Gastrocnemius medialis (tissue), 4 donors: ENCODE measurements around the gene CDKN2D. TPM values are rescaled to one million over a fixed set of nuclear protein-coding genes. Genes with fewer than 3 reads are reported as not detected.

Experiments used
- ATAC-seq, 2 donors: fragments of 150-250 bp; one replicate each; pipeline ENCODE4 v1.9.1; 2016
- DNase-seq, 2 donors: peaks; one replicate each; pipeline ENCODE4 v3.0.0-alpha.2; 2019
- H3K27ac ChIP-seq, 4 donors: fragments of 200-600 bp; sonication (generic); 1 replicate in 1 of 4; 2 replicates in 3 of 4; pipeline ENCODE4 v1.5.1; 2016 to 2018; ENCODE audit warnings: mild to moderate bottlenecking in 2 of 4, moderate library complexity in 1 of 4
- H3K27me3 ChIP-seq, 3 donors: fragments of 200-600 bp; sonication (generic) in 2 of 3; 1 replicate in 1 of 3; 2 replicates in 2 of 3; pipeline versions ENCODE4 v1.5.1 to v1.6.0; 2016 to 2019; ENCODE audit warnings: mild to moderate bottlenecking in 1 of 3, moderate library complexity in 1 of 3
- H3K36me3 ChIP-seq, 2 donors: fragments of 200-600 bp; sonication (generic) in 1 of 2; one replicate each; pipeline ENCODE4 v1.5.1; 2017 to 2018
- H3K4me1 ChIP-seq, 2 donors: fragments of 200-600 bp; sonication (generic) in 1 of 2; one replicate each; pipeline ENCODE4 v1.5.1; 2016 to 2017; ENCODE audit warnings: mild to moderate bottlenecking in 2 of 2
- H3K4me3 ChIP-seq, 4 donors: fragments of 200-600 bp; sonication (generic) in 3 of 4; 1 replicate in 1 of 4; 2 replicates in 3 of 4; pipeline ENCODE4 v1.5.1; 2016 to 2019; ENCODE audit warnings: mild to moderate bottlenecking in 2 of 4
- H3K9me3 ChIP-seq, 3 donors: fragments of 200-600 bp; sonication (generic) in 2 of 3; 1 replicate in 1 of 3; 2 replicates in 2 of 3; pipeline ENCODE4 v1.5.1; 2016 to 2019
- POLR2A ChIP-seq, 2 donors: fragments of 450-650 bp; IDR thresholded peaks; one replicate each; pipeline ENCODE4 v1.6.1; 2017; ENCODE audit warnings: antibody characterized with exemption in 2 of 2, mild to moderate bottlenecking in 2 of 2, moderate library complexity in 2 of 2
- in situ Hi-C, 4 donors: fragments of 200-750 bp; cut with MboI; loops; one replicate each; pipeline versions ENCODE4 v1.15.0 to v1.8.0; 2017; ENCODE audit warnings: low sequenced_read_pairs in 4 of 4
- intact Hi-C: fragments of 100-400 bp; cut with DNase I; formaldehyde crosslinking; loops from one replicate; pipeline ENCODE4 v1.15.1; 2023; ENCODE audit warnings: low total_unique reads
- total RNA-seq, 4 donors: library from RNA; depleted of rRNA; stranded (reverse); fragments of >200 nt; gene quantifications; one replicate each; pipeline versions ENCODE4 v1.1.0 to v1.2.3, GENCODE V29; 2016
- TF ChIP-seq, protein P1 (sequence below), 5 experiments: fragments of 450-650 bp in 3 of 5; fragments of 200-600 bp in 2 of 5; sonication (generic) in 2 of 5; IDR thresholded peaks in 4 of 5; conservative IDR thresholded peaks in 1 of 5; 1 replicate in 4 of 5; 2 replicates in 1 of 5; pipeline ENCODE4 v1.5.1; 2016 to 2019; ENCODE audit warnings: antibody characterized with exemption in 5 of 5, mild to moderate bottlenecking in 3 of 5, moderate library complexity in 3 of 5

The CDKN2D gene
- total RNA-seq, 4 donors from 2014 or later = 7.3 to 18.1 (median 13.4) TPM

DNA sequence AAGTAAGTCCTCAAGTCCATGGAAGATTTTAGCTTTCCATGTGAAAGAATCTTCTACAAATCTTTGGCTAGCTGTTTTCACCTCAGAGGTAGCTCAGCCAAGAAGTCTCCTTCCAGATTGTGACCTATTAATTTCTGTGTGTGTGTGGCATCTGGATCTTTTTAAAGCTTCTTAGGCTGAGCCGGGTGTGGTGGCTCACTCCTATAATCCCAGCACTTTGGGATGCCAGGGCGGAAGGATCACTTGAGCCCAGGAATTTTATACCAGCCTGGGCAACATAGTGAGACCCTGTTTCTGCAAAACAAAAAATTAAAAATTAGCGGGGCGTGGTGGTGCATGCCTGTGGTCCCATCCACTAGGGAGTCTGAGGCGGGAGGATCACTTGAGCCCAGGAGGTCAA, 43.1 kb upstream of the CDKN2D start:
- in situ Hi-C loops = no loop called here

GRCh38 chr19:10604460-10604980, 35.7 kb upstream of the CDKN2D start:
- Histone ChIP-seq H3K9me3 (no peaks in the 10 kb centered on the region), H3K27ac (peak overlapping the region; percentile 86 to 98 (median 94)), H3K36me3 (no peaks in the 10 kb centered on the region), H3K27me3 (no peaks in the 10 kb centered on the region), H3K4me1 (peaks cover 12 to 18% of the 10 kb centered on the region in 2 donors), H3K4me3 (peak overlapping the region in 1 of 4 donors; percentile 98)
- DNase-seq = no peak
- ATAC-seq = no peak
- in situ Hi-C loops (no loop called here), intact Hi-C loops (loop anchor here (5.0 kb wide), 1 partner anchor 38 kb away; no protein-coding TSS in a partner anchor)
- TF ChIP-seq POLR2A (IDR thresholded peaks at IDR 0.05) = no peak

More for the DNA sequence above, 43.1 kb upstream of the CDKN2D start:
- Histone ChIP-seq H3K36me3 (no peaks in the 10 kb centered on the region), H3K4me1 (peaks cover 21 to 32% of the 10 kb centered on the region in 2 donors), H3K4me3 (no peak overlapping the region), H3K9me3 (no peaks in the 10 kb centered on the region), H3K27me3 (no peaks in the 10 kb centered on the region), H3K27ac (peak overlapping the region; percentile 79 to 96 (median 86))
- intact Hi-C loops = no loop called here
- ATAC-seq (no peak), DNase-seq (no peak)
- TF ChIP-seq, protein P1, sequence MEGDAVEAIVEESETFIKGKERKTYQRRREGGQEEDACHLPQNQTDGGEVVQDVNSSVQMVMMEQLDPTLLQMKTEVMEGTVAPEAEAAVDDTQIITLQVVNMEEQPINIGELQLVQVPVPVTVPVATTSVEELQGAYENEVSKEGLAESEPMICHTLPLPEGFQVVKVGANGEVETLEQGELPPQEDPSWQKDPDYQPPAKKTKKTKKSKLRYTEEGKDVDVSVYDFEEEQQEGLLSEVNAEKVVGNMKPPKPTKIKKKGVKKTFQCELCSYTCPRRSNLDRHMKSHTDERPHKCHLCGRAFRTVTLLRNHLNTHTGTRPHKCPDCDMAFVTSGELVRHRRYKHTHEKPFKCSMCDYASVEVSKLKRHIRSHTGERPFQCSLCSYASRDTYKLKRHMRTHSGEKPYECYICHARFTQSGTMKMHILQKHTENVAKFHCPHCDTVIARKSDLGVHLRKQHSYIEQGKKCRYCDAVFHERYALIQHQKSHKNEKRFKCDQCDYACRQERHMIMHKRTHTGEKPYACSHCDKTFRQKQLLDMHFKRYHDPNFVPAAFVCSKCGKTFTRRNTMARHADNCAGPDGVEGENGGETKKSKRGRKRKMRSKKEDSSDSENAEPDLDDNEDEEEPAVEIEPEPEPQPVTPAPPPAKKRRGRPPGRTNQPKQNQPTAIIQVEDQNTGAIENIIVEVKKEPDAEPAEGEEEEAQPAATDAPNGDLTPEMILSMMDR (IDR thresholded peaks at IDR 0.05 in 4 of 5, conservative IDR thresholded peaks at IDR 0.05 in 1 of 5) = no peak
- TF ChIP-seq POLR2A (IDR thresholded peaks at IDR 0.05) = no peak

DNA sequence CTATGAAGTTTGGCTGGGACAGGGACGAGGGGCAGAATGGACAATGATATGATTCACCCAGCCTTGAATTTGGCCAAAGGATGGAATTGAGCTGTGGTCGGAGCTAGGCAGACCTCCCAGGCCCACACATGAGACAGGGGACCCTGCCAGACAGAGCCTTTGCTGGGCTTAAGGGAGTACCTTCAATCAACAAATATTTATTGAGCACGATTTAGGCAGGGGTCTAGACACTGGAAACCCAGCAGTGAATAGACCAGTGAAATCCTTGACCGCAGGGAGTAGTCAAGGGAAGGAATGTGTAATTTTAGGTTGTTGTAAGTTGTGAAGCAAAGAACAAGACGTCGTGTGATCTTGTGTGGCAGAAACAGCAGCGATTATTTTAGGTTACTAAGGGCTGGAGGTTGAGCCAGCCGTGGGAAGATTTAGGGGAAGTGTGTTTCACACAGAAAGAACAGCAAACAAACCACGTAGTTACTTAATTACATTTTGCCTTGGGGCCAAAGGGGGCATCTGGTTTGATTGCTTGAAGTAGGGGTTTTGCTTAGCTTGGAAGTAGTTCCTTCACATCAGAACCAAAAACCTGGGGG, 35.2 kb upstream of the CDKN2D start:
- no peaks in the 10 kb centered on the region for H3K36me3 ChIP-seq
- DNase-seq (no peak), ATAC-seq (no peak)
- no peaks in the 10 kb centered on the region for H3K9me3 ChIP-seq
- no peaks in the 10 kb centered on the region for H3K27me3 ChIP-seq
- TF ChIP-seq, protein P1 (IDR thresholded peaks at IDR 0.05 in 4 of 5, conservative IDR thresholded peaks at IDR 0.05 in 1 of 5) = no peak
- no peak for TF ChIP-seq POLR2A (IDR thresholded peaks at IDR 0.05)
- H3K4me1 ChIP-seq = peaks cover 12 to 18% of the 10 kb centered on the region in 2 donors
- peak overlapping the region; percentile 93 to 100 (median 98) for H3K4me3 ChIP-seq
- H3K27ac ChIP-seq = peak overlapping the region; percentile 86 to 98 (median 94)
- intact Hi-C loops (loop anchor here (2.0 to 5.0 kb wide), 3 partner anchors 21 to 49 kb away; partner anchors contain the start of gene SLC44A2), in situ Hi-C loops (no loop called here)

DNA sequence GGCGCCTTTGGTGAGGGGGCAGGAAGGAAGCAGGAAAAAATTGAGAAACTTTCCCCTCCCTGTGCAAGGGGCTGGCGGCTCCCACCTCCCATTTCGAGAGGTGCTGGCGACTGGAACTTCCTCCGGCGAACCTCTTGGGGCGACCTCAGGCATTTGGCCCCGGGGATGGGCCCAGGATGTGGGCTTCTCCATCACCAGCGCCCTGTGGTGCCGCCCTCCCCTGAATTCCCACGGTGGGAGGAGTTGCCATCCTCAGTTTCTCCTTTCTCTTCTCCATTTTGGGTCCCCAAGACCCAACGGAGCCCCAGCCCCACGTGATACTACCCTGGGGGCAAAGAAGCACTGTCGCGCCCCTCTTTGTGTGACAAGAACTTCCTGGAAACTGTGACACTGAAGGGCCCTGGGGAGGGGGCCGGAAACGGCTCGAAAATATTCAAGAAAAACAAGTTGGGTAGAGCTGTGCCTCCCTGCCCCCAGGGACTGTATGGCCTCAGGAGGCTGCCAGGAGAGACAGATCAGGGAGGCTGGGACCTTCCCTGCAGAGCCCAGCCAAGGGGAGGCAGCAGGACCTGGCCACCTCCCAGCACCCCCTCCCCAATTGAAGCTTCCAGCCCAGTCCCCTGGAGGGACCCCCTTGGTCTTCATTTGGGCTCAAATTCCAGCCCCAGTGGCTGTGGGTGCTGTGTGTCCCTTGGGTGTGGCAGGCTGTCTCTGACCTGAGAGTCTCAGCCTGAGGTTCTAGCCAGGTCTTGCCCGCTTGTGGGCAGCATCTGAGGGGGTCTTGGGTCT, 34.5 kb upstream of the CDKN2D start:
- ATAC-seq = peak in 1 of 2 donors; percentile 12
- in situ Hi-C loops = no loop called here
- H3K4me1 ChIP-seq = peaks cover 12 to 18% of the 10 kb centered on the region in 2 donors

More for the DNA sequence above, 34.5 kb upstream of the CDKN2D start:
- H3K4me3 ChIP-seq = peak overlapping the region; percentile 93 to 100 (median 98)
- DNase-seq = no peak
- H3K9me3 ChIP-seq = no peaks in the 10 kb centered on the region
- H3K27me3 ChIP-seq = no peaks in the 10 kb centered on the region
- no peak for TF ChIP-seq POLR2A (IDR thresholded peaks at IDR 0.05)
- TF ChIP-seq, protein P1 (IDR thresholded peaks at IDR 0.05 in 4 of 5, conservative IDR thresholded peaks at IDR 0.05 in 1 of 5) = no peak
- H3K36me3 ChIP-seq = no peaks in the 10 kb centered on the region
- H3K27ac ChIP-seq = peak overlapping the region; percentile 86 to 98 (median 94)
- intact Hi-C loops = loop anchor here (2.0 to 5.0 kb wide), 3 partner anchors 22 to 50 kb away; partner anchors contain the start of gene SLC44A2
